ENCODE results near the gene RNF220. TPM values are rescaled to one million over a fixed set of nuclear protein-coding genes. Genes with fewer than 3 reads are reported as not detected.

The RNF220 gene
- polyA plus RNA-seq: 10 to 100 TPM; 33.3 to 60.4 (median 46.9) TPM

DNA sequence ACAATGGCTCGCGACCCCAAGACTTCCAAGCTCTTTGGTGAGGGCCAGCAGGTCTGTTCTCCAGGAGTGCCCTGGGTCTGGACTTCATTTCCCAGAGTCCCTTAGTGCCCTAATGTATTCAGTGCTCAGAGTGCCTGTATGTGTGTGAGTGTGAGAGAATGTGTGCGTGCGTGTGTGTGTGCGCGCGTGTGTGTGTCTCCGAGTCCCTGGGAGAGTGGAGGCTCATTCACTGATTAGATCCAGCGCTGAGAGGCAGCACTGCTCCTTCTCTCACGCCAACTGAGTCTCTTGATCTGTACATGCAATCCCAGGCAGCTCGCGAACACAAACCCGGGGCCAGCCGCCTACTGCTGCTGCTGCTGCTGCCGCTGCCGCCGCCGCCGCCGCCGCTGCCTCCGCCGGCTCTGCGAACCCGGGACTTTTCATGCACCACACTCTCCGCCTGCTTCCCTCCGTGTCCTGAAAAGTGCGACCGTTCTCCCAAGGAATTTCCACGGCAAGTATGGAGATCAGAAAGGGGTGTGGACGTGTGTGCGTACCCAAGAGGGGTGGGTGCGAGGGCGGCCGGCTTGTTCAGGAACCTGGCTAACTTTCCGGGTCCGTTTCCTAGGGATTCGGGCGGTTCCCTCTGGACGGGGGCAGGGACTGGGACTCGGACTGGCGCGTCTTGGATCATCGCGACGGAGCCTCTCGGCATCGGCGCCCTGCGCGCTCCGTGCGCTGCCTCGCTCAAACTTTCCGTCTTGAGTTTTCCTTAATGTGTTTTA lies at the start of gene RNF220:
Gene RNF220, plus strand, starts transcription at position 225 of the 767 bp plus-strand sequence.
- WGBS, 3 donors: 1 to 3% (median 2%) methylated on average over 55 of the region's 55 CpGs
- H3K27ac ChIP-seq (ENCODE audit: low read depth, low read length): no peak within 1 kb of the TSS

DNA sequence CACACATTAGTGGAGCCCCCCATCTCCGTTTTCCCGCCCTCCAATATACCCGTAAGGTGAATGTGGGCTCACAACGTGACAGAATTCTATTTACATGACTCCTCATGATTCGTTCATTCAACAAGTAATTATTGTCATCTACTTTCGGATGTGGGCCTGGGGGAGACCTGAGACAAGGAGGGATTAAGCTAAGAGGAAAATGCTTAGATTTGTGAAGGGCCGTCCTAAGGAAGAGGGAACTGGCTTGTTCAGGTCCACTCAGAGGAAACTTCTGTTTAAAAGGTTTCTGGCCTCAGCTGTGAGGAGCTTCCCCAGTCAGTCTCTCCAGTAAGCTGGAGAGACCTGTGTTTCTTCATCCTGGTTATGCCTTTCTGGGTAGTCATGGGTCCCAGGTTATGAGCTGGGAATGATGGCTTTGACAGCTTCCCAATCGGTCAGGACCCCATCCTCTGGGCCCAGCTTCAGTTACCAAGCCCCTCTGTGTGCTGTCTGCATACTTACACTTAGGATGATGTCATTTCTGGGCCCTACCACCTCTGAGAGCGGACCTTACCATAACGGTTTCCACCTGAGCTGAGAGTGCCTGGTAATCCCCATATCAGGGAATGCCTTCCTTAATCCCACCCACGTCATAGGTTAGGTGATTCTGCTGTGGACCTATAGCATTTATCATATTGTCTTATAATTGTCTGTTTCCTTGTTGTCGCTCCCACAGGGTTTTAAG lies 49.3 kb upstream of the RNF220 start:
- 69 to 75% (median 73%) methylated on average over 12 of the region's 12 CpGs for WGBS, 3 donors
- no peak overlapping the region for H3K27ac ChIP-seq (ENCODE audit: low read depth, low read length)

DNA sequence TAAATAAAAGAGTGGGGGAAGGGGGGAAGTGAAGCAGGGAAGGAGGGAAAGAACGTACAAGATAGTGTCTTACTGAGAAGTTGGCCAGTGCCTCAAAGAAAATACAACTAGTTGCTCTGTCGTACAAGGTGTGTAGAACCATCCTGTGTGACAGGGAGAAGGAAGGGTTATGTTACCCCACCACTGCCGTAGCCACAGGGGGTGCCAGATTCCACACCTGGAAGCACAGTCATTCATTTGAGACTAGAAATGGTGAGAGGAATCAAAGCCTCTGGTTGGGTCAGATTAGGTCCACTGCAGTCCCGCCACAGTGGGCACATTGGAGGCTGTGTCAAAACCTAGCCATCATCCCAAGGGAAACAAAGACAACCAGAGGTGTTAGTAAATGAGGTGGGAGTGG lies 47.3 kb upstream of the RNF220 start:
- WGBS, 3 donors: 76 to 79% (median 78%) methylated on average over 4 of the region's 4 CpGs
- H3K27ac ChIP-seq (ENCODE audit: low read depth, low read length): no peak overlapping the region

DNA sequence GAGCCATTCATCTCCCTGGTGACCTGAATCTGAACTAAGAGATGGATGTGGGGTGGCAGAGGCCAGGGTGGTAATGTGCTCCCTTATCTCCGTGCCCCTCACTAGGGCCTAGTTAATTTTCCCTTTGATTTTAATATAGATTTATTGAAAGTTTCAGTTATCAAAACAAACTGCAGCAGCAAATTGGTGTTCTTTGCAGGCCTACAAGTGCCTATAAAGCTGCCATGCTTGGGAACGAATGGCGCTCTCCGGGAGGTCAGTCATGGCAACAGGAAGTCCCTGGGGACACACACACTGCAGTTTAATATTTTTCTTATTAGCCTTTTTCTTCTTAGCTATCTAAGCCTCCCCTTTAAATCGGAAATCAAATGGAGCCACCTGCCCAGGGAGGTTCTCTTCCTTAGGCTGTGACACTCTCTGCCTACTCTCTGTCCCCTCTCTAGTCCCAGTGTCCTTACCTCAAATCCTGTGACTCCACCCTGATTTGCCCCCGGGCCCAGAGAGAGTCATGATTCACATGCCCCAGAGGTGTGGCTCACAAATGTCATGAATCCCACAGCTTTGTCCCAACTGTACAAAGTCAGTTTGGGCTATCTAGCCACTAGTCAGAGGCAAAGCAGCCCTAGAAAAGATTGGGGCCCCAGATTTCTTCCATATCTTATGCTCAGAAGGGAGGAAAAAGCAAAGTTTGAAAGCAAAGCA lies 45.7 kb upstream of the RNF220 start:
- 59 to 76% (median 63%) methylated on average over 6 of the region's 6 CpGs for WGBS, 3 donors
- H3K27ac ChIP-seq (ENCODE audit: low read depth, low read length): no peak overlapping the region

DNA sequence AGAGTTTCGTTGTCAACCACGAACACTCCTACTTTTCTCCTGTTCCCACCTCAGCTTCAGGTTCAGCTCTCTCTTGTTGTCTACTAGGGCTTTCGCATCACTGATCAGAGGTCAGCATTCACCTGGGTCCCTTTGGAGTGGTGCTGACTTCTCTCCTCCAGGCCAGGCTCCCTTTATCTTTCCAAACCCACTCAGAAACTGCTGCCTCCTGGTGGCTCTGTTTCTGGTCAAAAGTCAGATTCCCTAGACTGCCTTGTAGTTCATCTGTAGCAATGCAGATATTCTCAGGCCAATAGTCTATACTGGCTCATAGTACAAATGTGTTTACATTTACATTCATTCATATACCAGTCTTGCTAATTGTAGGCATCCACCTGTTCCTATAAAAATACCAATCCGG lies 43.6 kb upstream of the RNF220 start:
- H3K27ac ChIP-seq (ENCODE audit: low read depth, low read length): no peak overlapping the region
- 65 to 72% (median 67%) methylated on average over 4 of the region's 4 CpGs for WGBS, 3 donors

DNA sequence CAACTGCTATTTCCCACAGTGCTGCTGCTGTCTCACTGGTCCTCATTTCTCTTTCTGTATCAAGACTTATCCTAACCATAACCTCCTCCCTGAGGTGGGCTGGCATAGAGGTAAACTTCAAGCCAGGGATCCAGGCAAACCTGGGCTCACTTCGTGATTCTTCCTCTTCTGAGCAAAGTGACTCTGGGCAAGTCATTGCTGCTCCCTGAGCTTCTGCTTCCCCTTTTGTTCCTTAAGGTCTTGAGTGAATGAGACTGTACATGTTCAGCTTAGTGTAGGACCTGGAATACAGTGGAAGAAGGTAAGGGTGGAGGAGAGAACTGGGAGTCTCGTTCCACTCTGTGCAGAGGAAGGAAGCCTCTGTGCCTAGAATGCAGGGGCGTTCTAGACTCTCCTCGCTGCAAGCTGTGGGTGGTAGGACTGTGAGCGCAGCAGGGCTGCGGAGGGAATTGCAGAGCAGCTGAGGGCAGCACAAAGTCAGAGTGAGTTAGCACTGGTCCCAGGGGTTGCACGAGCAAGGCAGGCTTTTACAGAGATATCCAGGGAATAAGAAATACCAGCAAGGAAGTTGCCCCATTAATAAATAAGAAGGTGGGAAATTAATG lies 38.6 kb upstream of the RNF220 start:
- H3K27ac ChIP-seq (ENCODE audit: low read depth, low read length): no peak overlapping the region
- WGBS, 3 donors: 83 to 90% (median 87%) methylated on average over 7 of the region's 7 CpGs

DNA sequence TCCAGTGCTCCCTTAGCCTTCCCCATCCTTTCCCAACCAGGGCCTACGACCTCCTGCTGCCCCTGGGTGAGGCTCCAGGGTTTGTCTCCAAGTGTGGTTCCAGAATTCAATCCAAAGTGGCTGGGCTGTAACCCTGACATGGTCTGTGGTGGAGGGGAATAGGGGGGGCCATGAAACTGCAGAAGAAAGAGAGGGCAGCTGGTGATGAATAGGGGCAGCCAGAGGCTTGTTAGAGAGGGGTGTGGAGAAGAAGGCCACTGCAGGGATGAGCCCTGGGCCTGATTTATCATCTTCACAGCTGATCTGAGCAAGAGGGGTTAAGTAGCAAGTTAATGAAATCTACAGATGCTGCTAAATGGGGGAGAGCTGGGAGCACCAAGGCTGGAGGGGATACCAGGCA lies 37.1 kb upstream of the RNF220 start:
- WGBS, 3 donors: 73 to 82% (median 76%) methylated on average over 1 of the region's 1 CpG
- H3K27ac ChIP-seq (ENCODE audit: low read depth, low read length): no peak overlapping the region

DNA sequence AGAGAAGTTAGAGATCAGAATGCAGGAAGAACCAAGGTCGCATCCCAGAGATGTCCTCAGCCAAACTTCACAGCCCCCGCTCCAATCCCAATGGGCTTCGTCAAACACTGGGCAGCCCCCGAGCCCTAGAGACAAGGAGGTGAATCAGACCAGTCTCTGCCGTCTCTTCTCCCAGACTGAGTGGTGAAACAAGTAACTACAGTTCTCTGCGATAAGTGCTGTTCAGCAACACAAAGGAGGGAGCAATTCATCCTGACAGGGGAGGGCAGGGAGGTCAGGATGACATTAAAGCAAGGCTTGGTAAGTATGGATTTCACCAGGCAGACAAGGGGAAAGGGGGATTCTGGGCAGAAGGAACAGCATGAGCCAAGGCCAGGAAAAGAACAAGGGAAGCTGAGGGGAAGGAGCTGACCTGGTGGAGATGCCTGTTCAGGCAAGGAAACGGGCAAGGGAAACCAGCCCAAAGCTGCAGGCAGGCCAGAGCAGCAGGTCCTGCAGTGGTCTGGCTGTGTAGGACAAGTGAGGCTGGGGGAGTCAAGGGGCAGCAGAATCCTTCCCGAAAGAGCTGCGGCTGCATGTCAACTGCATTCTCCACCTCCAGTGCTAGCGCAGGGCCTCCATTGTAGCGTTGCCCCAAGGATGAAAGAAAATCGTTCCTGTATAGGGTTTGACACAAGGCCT lies 36.4 kb upstream of the RNF220 start:
- WGBS, 3 donors: 75 to 88% (median 80%) methylated on average over 12 of the region's 12 CpGs

DNA sequence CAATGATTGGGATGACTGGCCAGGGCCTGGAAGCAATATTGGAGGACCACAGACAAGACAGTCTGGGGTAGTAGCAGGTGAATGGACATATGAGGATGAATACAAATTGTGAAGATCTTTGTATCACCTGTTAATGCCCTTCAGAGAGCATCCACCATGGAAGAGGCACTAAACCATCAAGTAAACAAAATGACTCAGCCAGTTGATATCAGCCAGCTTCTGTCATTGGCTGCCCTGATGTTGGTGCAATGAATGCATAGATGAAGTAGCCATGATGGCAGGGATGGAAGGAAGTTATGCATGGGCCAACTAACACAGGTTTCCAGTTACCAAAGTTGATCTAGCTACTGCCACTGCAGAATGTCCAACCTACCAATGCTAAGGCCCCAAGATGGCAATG lies 33.8 kb upstream of the RNF220 start:
- no peak overlapping the region for H3K27ac ChIP-seq (ENCODE audit: low read depth, low read length)

More for the DNA sequence above, 36.4 kb upstream of the RNF220 start:
- no peak overlapping the region for H3K27ac ChIP-seq (ENCODE audit: low read depth, low read length)

DNA sequence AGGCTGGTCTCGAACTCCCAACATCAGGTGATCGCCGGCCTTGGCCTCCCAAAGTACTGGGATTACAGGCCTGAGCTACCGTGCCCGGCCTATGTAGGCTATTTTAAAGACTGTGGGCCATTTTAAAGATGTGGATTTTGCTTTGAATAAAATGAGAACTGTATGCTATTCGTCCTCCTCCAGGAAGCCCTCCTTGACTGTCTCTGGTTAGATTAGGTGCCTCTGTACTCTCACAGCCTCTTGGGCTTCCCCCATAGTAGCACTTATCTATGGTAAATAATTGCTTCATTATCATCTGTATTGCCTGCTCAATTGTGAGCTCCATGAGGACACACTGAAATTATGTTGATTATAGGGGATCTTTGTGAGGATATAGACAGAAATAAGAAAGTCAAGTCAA lies 29.5 kb upstream of the RNF220 start:
- WGBS, 3 donors: 95 to 98% (median 95%) methylated on average over 6 of the region's 6 CpGs
- no peak overlapping the region for H3K27ac ChIP-seq (ENCODE audit: low read depth, low read length)

DNA sequence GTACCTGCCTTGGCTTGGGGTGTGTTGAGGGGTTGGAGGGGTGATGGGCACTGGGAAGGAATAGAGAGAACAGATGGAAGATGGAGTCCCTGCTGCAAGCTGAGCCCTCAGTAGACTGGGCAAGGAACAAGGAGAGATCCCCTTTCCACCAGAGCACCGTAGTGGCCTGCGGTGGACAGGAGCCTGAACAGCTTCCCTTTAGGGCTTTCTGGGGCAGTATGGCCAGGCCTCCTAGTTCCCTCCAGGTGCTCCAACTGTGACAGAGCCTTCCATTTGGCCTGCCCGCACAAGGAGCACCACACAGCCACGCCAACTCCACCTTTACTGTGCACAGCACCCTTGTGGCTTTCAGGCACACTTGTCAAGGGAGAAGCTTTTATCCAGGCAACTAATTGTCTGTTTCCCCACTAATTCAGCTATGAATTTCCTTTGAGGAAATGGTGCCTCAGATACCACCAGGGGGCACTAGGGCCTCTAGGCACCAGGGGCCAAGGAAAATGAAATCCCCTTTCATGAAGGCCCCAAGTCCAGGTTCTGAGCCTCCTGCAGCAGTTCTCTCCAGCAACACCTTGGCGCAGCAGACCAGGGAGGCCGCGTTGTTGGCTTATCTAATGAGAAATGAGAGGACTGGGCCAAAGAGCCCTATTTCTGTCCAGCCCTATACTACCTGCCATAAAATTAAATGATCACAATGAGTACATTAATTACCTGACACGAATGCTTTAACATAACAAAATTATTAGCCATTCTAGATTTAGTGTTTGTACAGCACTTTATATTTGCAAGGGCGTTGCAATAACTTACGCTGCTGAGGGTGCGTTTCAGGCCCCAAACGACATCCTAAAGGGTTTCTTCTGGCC lies 26.9 kb upstream of the RNF220 start:
- H3K27ac ChIP-seq (ENCODE audit: low read depth, low read length): no peak overlapping the region
- 62 to 71% (median 64%) methylated on average over 12 of the region's 12 CpGs for WGBS, 3 donors

DNA sequence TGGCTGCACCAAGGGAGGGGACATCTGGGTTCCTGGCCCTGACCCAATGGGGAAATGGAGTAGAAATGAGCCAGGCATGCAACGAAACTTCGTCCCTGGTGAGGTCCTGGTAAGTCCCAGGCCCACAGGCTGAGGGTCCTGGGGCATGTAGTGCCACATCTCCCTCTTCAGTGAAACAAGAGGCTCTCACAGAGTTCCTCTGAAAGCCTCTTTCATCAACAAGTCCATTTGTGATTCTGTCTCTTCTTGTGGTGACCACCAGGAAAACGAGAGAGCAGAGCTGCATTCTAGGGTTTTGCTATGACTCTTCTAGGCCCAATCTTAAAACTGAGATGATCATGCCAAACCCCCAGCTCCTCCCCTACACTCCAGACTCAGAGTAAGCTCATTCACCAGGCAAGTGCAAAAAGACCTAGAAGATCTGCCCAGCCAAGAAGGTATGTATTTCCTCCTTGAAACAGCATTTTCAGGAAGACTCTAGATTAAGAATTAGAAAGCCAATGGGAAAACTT lies 24.3 kb upstream of the RNF220 start:
- WGBS, 3 donors: 74 to 83% (median 76%) methylated on average over 3 of the region's 3 CpGs
- no peak overlapping the region for H3K27ac ChIP-seq (ENCODE audit: low read depth, low read length)

DNA sequence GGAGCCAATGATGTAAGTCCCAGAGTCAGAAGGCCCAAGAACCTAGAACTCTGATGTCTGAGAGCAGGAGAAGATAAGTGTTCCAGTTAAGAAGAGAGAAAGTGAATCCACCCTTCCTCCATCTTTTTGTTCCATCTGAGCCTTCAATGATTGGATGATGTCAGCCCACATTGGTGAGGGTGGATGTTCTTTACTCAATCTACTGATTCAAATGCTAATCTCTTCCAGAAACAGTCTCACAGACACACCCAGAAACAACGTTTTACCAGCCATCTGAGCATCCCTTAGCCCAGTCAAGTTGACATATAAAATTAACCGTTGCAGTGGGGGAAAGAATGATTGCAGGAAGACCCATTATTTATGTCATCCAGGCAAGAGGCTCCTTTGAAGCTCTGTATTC lies 16.5 kb upstream of the RNF220 start:
- no peak overlapping the region for H3K27ac ChIP-seq (ENCODE audit: low read depth, low read length)
- WGBS, 3 donors: 55 to 62% (median 57%) methylated on average over 2 of the region's 2 CpGs

DNA sequence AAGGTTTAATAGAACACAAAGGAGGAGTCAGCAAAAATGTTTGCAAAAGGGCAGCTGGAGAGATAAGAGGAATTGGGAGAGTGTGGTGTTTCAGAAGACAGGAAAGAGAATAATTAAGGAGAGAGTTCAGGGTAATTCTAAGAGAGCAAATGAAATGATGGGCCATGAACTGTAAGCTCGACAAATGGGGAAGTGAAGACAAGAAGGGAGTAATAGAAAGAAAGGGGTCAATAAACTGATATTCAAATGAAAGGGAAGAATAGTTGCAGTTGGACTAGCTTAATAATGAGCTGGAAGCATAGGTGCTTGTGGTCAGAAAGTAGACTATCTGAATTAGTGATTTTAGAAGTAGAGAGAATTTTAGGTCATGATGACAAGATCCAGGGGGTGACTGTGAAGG lies 15.6 kb upstream of the RNF220 start:
- no peak overlapping the region for H3K27ac ChIP-seq (ENCODE audit: low read depth, low read length)
- 42 to 71% (median 63%) methylated on average over 1 of the region's 1 CpG for WGBS, 3 donors

DNA sequence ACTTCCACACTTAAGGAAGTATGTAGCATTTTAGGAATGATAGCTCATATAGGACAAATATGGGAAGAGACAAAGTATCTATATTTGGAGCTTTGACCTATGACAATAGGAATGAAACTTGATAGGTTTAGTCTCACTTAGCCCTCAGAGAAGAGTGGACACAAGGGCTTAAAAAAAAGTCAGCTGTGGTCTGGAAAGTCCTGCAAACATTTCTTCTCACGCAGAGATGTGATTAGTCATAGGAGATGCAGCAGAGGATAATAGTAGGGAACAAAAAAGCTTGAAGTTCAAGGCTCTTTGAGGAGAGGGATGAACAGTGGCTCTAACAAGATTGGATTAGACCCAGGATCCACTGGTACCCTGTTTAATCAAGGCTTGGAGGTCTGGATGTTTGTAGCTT lies 14.8 kb upstream of the RNF220 start:
- no peak overlapping the region for H3K27ac ChIP-seq (ENCODE audit: low read depth, low read length)
- 48 to 80% (median 55%) methylated on average over 1 of the region's 1 CpG for WGBS, 3 donors

DNA sequence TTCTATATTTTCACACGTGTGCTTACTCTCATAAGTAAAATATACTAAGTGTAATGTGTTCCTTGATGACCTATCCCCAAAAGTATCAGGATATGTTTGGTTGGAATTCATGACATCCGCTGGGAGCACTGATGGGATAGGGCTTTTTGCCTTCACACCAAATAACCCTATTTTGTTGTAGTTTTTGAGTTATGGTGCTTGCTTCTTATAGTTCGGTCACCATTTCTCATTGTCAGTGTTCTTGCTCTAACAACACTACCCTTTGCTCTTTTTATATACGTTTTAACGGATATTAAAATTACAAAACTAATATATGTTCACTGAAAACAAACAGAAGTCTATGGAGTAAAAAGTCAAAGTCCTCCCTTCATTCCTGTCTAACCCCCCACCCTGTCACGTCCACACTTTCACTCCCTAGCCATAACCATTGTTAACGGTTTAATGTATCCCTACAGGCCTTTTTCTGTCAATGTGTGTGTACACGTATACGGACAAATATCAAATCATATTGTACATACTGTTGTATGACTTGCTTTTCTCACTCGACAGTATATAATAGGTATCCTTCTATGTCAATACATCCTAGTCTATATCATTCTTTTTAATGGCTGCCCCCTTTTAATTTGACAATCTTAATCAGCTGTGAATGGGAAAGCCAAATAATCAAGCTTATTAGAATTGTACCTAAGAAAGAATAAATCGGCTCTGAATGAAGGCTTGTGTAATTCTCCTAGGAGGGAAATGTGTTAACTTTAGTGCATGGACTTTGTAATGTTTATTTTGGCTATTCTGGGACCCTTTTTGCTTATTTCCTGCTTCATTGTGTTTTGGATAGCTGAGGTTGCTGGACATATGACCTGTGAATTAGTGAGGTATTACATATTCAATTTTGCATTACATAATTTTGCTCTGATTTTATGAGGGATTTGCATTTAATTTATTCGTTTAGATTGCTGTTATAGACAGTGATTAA lies 3.5 kb upstream of the RNF220 start:
- WGBS, 3 donors: 79 to 84% (median 80%) methylated on average over 12 of the region's 12 CpGs
- no peak overlapping the region for H3K27ac ChIP-seq (ENCODE audit: low read depth, low read length)

Measured in adipose tissue (tissue), 3 donors.